ENCODE data around the gene SP9.

SP9 gene

GRCh38 chr2:174334781-174335251 lies at the start of gene SP9:
Gene SP9, plus strand, starts transcription at chr2:174334954. Its CDS starts 139 bp downstream, at chr2:174335093.
- peaks cover 88 to 98% of the 10 kb centered on the region in 2 donors for H3K27me3 ChIP-seq (ENCODE audit: control insufficient read depth in 1 of 2, insufficient read depth in 2 of 2, low read length in 2 of 2)
- peak within 1 kb of the TSS; percentile 27 to 30 for H3K4me3 ChIP-seq (ENCODE audit: low read depth in 1 of 2, low read length in 2 of 2)
- no peak within 1 kb of the TSS for H3K9ac ChIP-seq (ENCODE audit: low read length)
- peaks cover 20% of the 10 kb centered on the region for H3K4me1 ChIP-seq (ENCODE audit: insufficient read depth, low read length)
- peaks cover 3% of the 10 kb centered on the region for H3K9me3 ChIP-seq (ENCODE audit: low read length)
- H3K27ac ChIP-seq (ENCODE audit: low read depth, low read length) = no peak within 1 kb of the TSS
- no peaks in the 10 kb centered on the region for H3K36me3 ChIP-seq (ENCODE audit: insufficient read depth, low read length)

- Histone ChIP-seq H3K9ac (ENCODE audit: low read length) (no peak overlapping the region), H3K27me3 (ENCODE audit: control insufficient read depth in 1 of 2, insufficient read depth in 2 of 2, low read length in 2 of 2) (no peaks in the 10 kb centered on the region), H3K27ac (ENCODE audit: low read depth, low read length) (no peak overlapping the region), H3K4me1 (ENCODE audit: insufficient read depth, low read length) (no peaks in the 10 kb centered on the region), H3K9me3 (ENCODE audit: low read length) (no peaks in the 10 kb centered on the region), H3K36me3 (ENCODE audit: insufficient read depth, low read length) (no peaks in the 10 kb centered on the region), H3K4me3 (ENCODE audit: low read depth in 1 of 2, low read length in 2 of 2) (no peak overlapping the region)
Measured at GRCh38 chr2:174286172-174286571, 48.6 kb upstream of the SP9 start.

GRCh38 chr2:174292908-174293307 lies 41.8 kb upstream of the SP9 start:
- Histone ChIP-seq H3K27ac (ENCODE audit: low read depth, low read length) (no peak overlapping the region), H3K4me3 (ENCODE audit: low read depth in 1 of 2, low read length in 2 of 2) (no peak overlapping the region), H3K9ac (ENCODE audit: low read length) (no peak overlapping the region), H3K9me3 (ENCODE audit: low read length) (peaks cover 5% of the 10 kb centered on the region), H3K36me3 (ENCODE audit: insufficient read depth, low read length) (no peaks in the 10 kb centered on the region), H3K27me3 (ENCODE audit: control insufficient read depth in 1 of 2, insufficient read depth in 2 of 2, low read length in 2 of 2) (no peaks in the 10 kb centered on the region), H3K4me1 (ENCODE audit: insufficient read depth, low read length) (no peaks in the 10 kb centered on the region)

GRCh38 chr2:174300114-174300513 lies 34.6 kb upstream of the SP9 start:
- Histone ChIP-seq H3K27ac (ENCODE audit: low read depth, low read length) (no peak overlapping the region), H3K9ac (ENCODE audit: low read length) (no peak overlapping the region), H3K36me3 (ENCODE audit: insufficient read depth, low read length) (no peaks in the 10 kb centered on the region), H3K4me3 (ENCODE audit: low read depth in 1 of 2, low read length in 2 of 2) (no peak overlapping the region), H3K27me3 (ENCODE audit: control insufficient read depth in 1 of 2, insufficient read depth in 2 of 2, low read length in 2 of 2) (no peaks in the 10 kb centered on the region), H3K9me3 (ENCODE audit: low read length) (no peaks in the 10 kb centered on the region), H3K4me1 (ENCODE audit: insufficient read depth, low read length) (no peaks in the 10 kb centered on the region)

GRCh38 chr2:174312581-174313234 lies 22.0 kb upstream of the SP9 start:
- Histone ChIP-seq H3K4me1 (ENCODE audit: insufficient read depth, low read length) (no peaks in the 10 kb centered on the region), H3K36me3 (ENCODE audit: insufficient read depth, low read length) (no peaks in the 10 kb centered on the region), H3K4me3 (ENCODE audit: low read depth in 1 of 2, low read length in 2 of 2) (no peak overlapping the region), H3K27me3 (ENCODE audit: control insufficient read depth in 1 of 2, insufficient read depth in 2 of 2, low read length in 2 of 2) (no peaks in the 10 kb centered on the region), H3K27ac (ENCODE audit: low read depth, low read length) (no peak overlapping the region), H3K9ac (ENCODE audit: low read length) (no peak overlapping the region), H3K9me3 (ENCODE audit: low read length) (no peaks in the 10 kb centered on the region)

- no peak overlapping the region for H3K27ac ChIP-seq (ENCODE audit: low read depth, low read length)
- H3K36me3 ChIP-seq (ENCODE audit: insufficient read depth, low read length) = no peaks in the 10 kb centered on the region
- H3K4me1 ChIP-seq (ENCODE audit: insufficient read depth, low read length) = peaks cover 10% of the 10 kb centered on the region
- no peak overlapping the region for H3K9ac ChIP-seq (ENCODE audit: low read length)
- no peak overlapping the region for H3K4me3 ChIP-seq (ENCODE audit: low read depth in 1 of 2, low read length in 2 of 2)
- H3K27me3 ChIP-seq (ENCODE audit: control insufficient read depth in 1 of 2, insufficient read depth in 2 of 2, low read length in 2 of 2) = peaks cover 9 to 19% of the 10 kb centered on the region in 2 donors
- H3K9me3 ChIP-seq (ENCODE audit: low read length) = no peaks in the 10 kb centered on the region
Measured at GRCh38 chr2:174322149-174322548, 12.6 kb upstream of the SP9 start.

GRCh38 chr2:174322746-174323145 lies 12.0 kb upstream of the SP9 start:
- H3K9me3 ChIP-seq (ENCODE audit: low read length) = no peaks in the 10 kb centered on the region
- H3K4me1 ChIP-seq (ENCODE audit: insufficient read depth, low read length) = peaks cover 15% of the 10 kb centered on the region
- no peaks in the 10 kb centered on the region for H3K36me3 ChIP-seq (ENCODE audit: insufficient read depth, low read length)
- no peak overlapping the region for H3K27ac ChIP-seq (ENCODE audit: low read depth, low read length)
- H3K4me3 ChIP-seq (ENCODE audit: low read depth in 1 of 2, low read length in 2 of 2) = no peak overlapping the region
- H3K9ac ChIP-seq (ENCODE audit: low read length) = no peak overlapping the region
- H3K27me3 ChIP-seq (ENCODE audit: control insufficient read depth in 1 of 2, insufficient read depth in 2 of 2, low read length in 2 of 2) = peaks cover 15 to 25% of the 10 kb centered on the region in 2 donors

- Histone ChIP-seq H3K36me3 (ENCODE audit: insufficient read depth, low read length) (no peaks in the 10 kb centered on the region), H3K27ac (ENCODE audit: low read depth, low read length) (no peak overlapping the region), H3K4me3 (ENCODE audit: low read depth in 1 of 2, low read length in 2 of 2) (no peak overlapping the region), H3K4me1 (ENCODE audit: insufficient read depth, low read length) (peaks cover 18% of the 10 kb centered on the region), H3K9me3 (ENCODE audit: low read length) (peaks cover under 1% of the 10 kb centered on the region), H3K9ac (ENCODE audit: low read length) (no peak overlapping the region), H3K27me3 (ENCODE audit: control insufficient read depth in 1 of 2, insufficient read depth in 2 of 2, low read length in 2 of 2) (peaks cover 31 to 41% of the 10 kb centered on the region in 2 donors)
Measured at GRCh38 chr2:174324530-174324929, 10.2 kb upstream of the SP9 start.

GRCh38 chr2:174325373-174326160 lies 9.2 kb upstream of the SP9 start:
- Histone ChIP-seq H3K27ac (ENCODE audit: low read depth, low read length) (no peak overlapping the region), H3K4me1 (ENCODE audit: insufficient read depth, low read length) (peaks cover 18% of the 10 kb centered on the region), H3K9ac (ENCODE audit: low read length) (no peak overlapping the region), H3K4me3 (ENCODE audit: low read depth in 1 of 2, low read length in 2 of 2) (peak overlapping the region; percentile 16 to 44), H3K9me3 (ENCODE audit: low read length) (peaks cover 7% of the 10 kb centered on the region), H3K27me3 (ENCODE audit: control insufficient read depth in 1 of 2, insufficient read depth in 2 of 2, low read length in 2 of 2) (peaks cover 41 to 52% of the 10 kb centered on the region in 2 donors), H3K36me3 (ENCODE audit: insufficient read depth, low read length) (no peaks in the 10 kb centered on the region)

GRCh38 chr2:174326161-174327020 lies 8.4 kb upstream of the SP9 start:
- peaks cover 18% of the 10 kb centered on the region for H3K4me1 ChIP-seq (ENCODE audit: insufficient read depth, low read length)
- H3K36me3 ChIP-seq (ENCODE audit: insufficient read depth, low read length) = no peaks in the 10 kb centered on the region
- peaks cover 49 to 60% of the 10 kb centered on the region in 2 donors for H3K27me3 ChIP-seq (ENCODE audit: control insufficient read depth in 1 of 2, insufficient read depth in 2 of 2, low read length in 2 of 2)
- H3K9me3 ChIP-seq (ENCODE audit: low read length) = peaks cover 7% of the 10 kb centered on the region
- H3K27ac ChIP-seq (ENCODE audit: low read depth, low read length) = no peak overlapping the region
- peak overlapping the region; percentile 16 to 44 for H3K4me3 ChIP-seq (ENCODE audit: low read depth in 1 of 2, low read length in 2 of 2)
- no peak overlapping the region for H3K9ac ChIP-seq (ENCODE audit: low read length)

Data from muscle layer of colon (tissue), 2 donors.